KMS-11 (cell line): ENCODE results near the gene INPP5A.

Experiments
- H2AFZ ChIP-seq: fragments of 200-600 bp; sonication (generic); 2 replicates; pipeline ENCODE4 v1.6.1; 2016; ENCODE audit warnings: antibody characterized with exemption, mixed run types, low read depth
- H3K27ac ChIP-seq: fragments of 200-600 bp; sonication (generic); 2 replicates; pipeline ENCODE4 v1.6.1; 2016; ENCODE audit warnings: mild to moderate bottlenecking, mixed run types
- H3K27me3 ChIP-seq: fragments of 200-600 bp; sonication (generic); 2 replicates; pipeline ENCODE4 v1.6.1; 2017; ENCODE audit warnings: mild to moderate bottlenecking, low read depth, mixed run types, moderate library complexity; ENCODE audit not compliant: insufficient read depth
- H3K36me3 ChIP-seq: fragments of 200-600 bp; sonication (generic); 2 replicates; pipeline ENCODE4 v1.6.1; 2017; ENCODE audit warnings: mild to moderate bottlenecking, mixed run types; ENCODE audit not compliant: insufficient read depth
- H3K4me1 ChIP-seq: fragments of 200-600 bp; sonication (generic); 2 replicates; pipeline ENCODE4 v1.6.1; 2016; ENCODE audit warnings: mild to moderate bottlenecking, low read depth, mixed run types; ENCODE audit not compliant: poor library complexity, severe bottlenecking
- H3K4me2 ChIP-seq: fragments of 200-600 bp; sonication (generic); 2 replicates; pipeline ENCODE4 v1.7.0; 2016; ENCODE audit warnings: mild to moderate bottlenecking, mixed run types
- H3K4me3 ChIP-seq: fragments of 200-600 bp; sonication (generic); IDR thresholded peaks from 2 replicates; pipeline ENCODE4 v1.6.1; 2017; ENCODE audit warnings: low read depth, low read length, mixed read lengths; ENCODE audit not compliant: insufficient read depth
- H3K79me2 ChIP-seq: fragments of 200-600 bp; sonication (generic); 2 replicates; pipeline ENCODE4 v1.6.1; 2016; ENCODE audit warnings: low read depth, mixed run types; ENCODE audit not compliant: insufficient read depth
- H3K9ac ChIP-seq: fragments of 200-600 bp; sonication (generic); 2 replicates; pipeline ENCODE4 v1.6.1; 2016; ENCODE audit warnings: mild to moderate bottlenecking, mixed run types
- H4K20me1 ChIP-seq: fragments of 200-600 bp; sonication (generic); 2 replicates; pipeline ENCODE4 v1.6.1; 2016; ENCODE audit warnings: mild to moderate bottlenecking, mixed run types; ENCODE audit not compliant: insufficient read depth
- CTCF ChIP-seq: fragments of 200-600 bp; sonication (generic); conservative IDR thresholded peaks from 2 replicates; pipeline ENCODE4 v1.6.1; 2017; ENCODE audit warnings: low read depth, mild to moderate bottlenecking, antibody characterized with exemption, low read length, moderate library complexity, mixed read lengths

The INPP5A gene

GRCh38 chr10:132712291-132712690 is 174.7 kb downstream of the INPP5A start:
- no peaks in the 10 kb centered on the region for H3K36me3 ChIP-seq
- no peaks in the 10 kb centered on the region for H3K79me2 ChIP-seq
- H3K27ac ChIP-seq = no peak overlapping the region
- H4K20me1 ChIP-seq = no peaks in the 10 kb centered on the region
- H3K4me2 ChIP-seq = no peak overlapping the region
- no peak overlapping the region for H2AFZ ChIP-seq
- no peaks in the 10 kb centered on the region for H3K27me3 ChIP-seq
- H3K4me1 ChIP-seq = no peaks in the 10 kb centered on the region
- TF ChIP-seq CTCF = no peak
- H3K4me3 ChIP-seq = no peak overlapping the region
- H3K9ac ChIP-seq = no peak overlapping the region

- no peak for TF ChIP-seq CTCF
- Histone ChIP-seq H4K20me1 (no peaks in the 10 kb centered on the region), H3K36me3 (no peaks in the 10 kb centered on the region)
These were observed 175.2 kb downstream of the INPP5A start for GRCh38 chr10:132712743-132713142.

GRCh38 chr10:132713421-132714095 is 176.0 kb downstream of the INPP5A start:
- TF ChIP-seq CTCF = no peak
- Histone ChIP-seq H2AFZ (no peak overlapping the region), H3K36me3 (no peaks in the 10 kb centered on the region), H3K4me2 (no peak overlapping the region), H3K9ac (no peak overlapping the region), H3K27me3 (no peaks in the 10 kb centered on the region), H3K79me2 (no peaks in the 10 kb centered on the region), H3K27ac (no peak overlapping the region), H3K4me1 (no peaks in the 10 kb centered on the region), H3K4me3 (no peak overlapping the region), H4K20me1 (no peaks in the 10 kb centered on the region)

More at GRCh38 chr10:132712743-132713142, 175.2 kb downstream of the INPP5A start:
- H3K27me3 ChIP-seq = no peaks in the 10 kb centered on the region
- no peaks in the 10 kb centered on the region for H3K79me2 ChIP-seq
- no peak overlapping the region for H3K4me2 ChIP-seq
- H3K9ac ChIP-seq = no peak overlapping the region
- no peak overlapping the region for H3K27ac ChIP-seq
- no peak overlapping the region for H2AFZ ChIP-seq
- H3K4me3 ChIP-seq = no peak overlapping the region
- H3K4me1 ChIP-seq = no peaks in the 10 kb centered on the region

GRCh38 chr10:132714096-132714985 is 176.8 kb downstream of the INPP5A start:
- Histone ChIP-seq H3K79me2 (no peaks in the 10 kb centered on the region), H3K27me3 (no peaks in the 10 kb centered on the region), H3K4me3 (no peak overlapping the region), H4K20me1 (no peaks in the 10 kb centered on the region), H3K36me3 (no peaks in the 10 kb centered on the region), H3K4me1 (no peaks in the 10 kb centered on the region), H3K4me2 (no peak overlapping the region), H3K9ac (no peak overlapping the region), H2AFZ (no peak overlapping the region), H3K27ac (no peak overlapping the region)
- TF ChIP-seq CTCF = no peak
